Measurements from ENCODE around the gene CEP70.

DNA sequence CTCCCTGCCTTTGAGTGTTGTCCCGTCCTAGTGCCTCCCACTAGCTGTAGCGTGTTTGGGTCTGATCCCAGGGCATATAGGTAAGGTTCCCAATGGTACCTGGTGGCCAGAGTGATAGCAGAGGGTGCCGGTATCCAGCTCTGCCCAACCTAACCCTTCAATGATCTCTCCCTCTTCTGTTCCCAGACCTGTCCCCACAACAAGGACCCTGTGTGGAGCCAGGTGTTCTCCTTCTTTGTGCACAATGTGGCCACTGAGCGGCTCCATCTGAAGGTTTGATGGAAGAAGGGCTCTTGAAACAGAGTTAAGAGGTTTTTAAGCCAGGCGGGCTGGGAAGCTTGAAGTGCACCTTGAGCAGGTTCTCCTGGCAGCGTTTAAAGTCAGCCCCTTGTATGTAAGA is 124.2 kb downstream of the CEP70 start:
- TF ChIP-seq, protein P1, sequence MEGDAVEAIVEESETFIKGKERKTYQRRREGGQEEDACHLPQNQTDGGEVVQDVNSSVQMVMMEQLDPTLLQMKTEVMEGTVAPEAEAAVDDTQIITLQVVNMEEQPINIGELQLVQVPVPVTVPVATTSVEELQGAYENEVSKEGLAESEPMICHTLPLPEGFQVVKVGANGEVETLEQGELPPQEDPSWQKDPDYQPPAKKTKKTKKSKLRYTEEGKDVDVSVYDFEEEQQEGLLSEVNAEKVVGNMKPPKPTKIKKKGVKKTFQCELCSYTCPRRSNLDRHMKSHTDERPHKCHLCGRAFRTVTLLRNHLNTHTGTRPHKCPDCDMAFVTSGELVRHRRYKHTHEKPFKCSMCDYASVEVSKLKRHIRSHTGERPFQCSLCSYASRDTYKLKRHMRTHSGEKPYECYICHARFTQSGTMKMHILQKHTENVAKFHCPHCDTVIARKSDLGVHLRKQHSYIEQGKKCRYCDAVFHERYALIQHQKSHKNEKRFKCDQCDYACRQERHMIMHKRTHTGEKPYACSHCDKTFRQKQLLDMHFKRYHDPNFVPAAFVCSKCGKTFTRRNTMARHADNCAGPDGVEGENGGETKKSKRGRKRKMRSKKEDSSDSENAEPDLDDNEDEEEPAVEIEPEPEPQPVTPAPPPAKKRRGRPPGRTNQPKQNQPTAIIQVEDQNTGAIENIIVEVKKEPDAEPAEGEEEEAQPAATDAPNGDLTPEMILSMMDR (IDR thresholded peaks at IDR 0.05) = no peak
- TF ChIP-seq EZH2 (IDR thresholded peaks at IDR 0.05; ENCODE audit: borderline replicate concordance, insufficient read depth, low read depth, low read length, poor library complexity, severe bottlenecking) = no peak

Measured in B cell (primary cell).